Measurements from ENCODE around the gene SUPT7L. TPM values are rescaled to one million over a fixed set of nuclear protein-coding genes. Genes with fewer than 3 reads are reported as not detected.
"Not testable (repeated sequence)": the region's sequence is repeated elsewhere in the genome, so short reads cannot be mapped to it uniquely, and the experiment has no call there.

The SUPT7L gene
- polyA plus RNA-seq, 1 donor from 2014 or later: 95.8 TPM

GRCh38 chr2:27626921-27627320 is 36.5 kb downstream of the SUPT7L start:
- not testable (repeated sequence) for H3K4me2 ChIP-seq (ENCODE audit: low read length); H3K9me3 ChIP-seq (ENCODE audit: low read length); H3K4me3 ChIP-seq (ENCODE audit: low read length); H3K27me3 ChIP-seq (ENCODE audit: insufficient read depth, low read depth, low read length); H3K9ac ChIP-seq (ENCODE audit: low read length); H3K36me3 ChIP-seq (ENCODE audit: insufficient read depth, low read length); H3K79me2 ChIP-seq (replicated peaks; ENCODE audit: insufficient read depth, low read length); H2AFZ ChIP-seq (ENCODE audit: low read depth, low read length); H3F3A ChIP-seq (ENCODE audit: insufficient read depth, low read length, poor library complexity, severe bottlenecking); H3K9me2 ChIP-seq (ENCODE audit: insufficient read depth, low read length); H3K27ac ChIP-seq (ENCODE audit: low read length); H4K20me1 ChIP-seq (ENCODE audit: insufficient read depth)

- H4K20me1 ChIP-seq (ENCODE audit: insufficient read depth); H3K9ac ChIP-seq (ENCODE audit: low read length); H2AFZ ChIP-seq (ENCODE audit: low read depth, low read length); H3K79me2 ChIP-seq (replicated peaks; ENCODE audit: insufficient read depth, low read length); H3K27ac ChIP-seq (ENCODE audit: low read length); H3K4me3 ChIP-seq (ENCODE audit: low read length); H3K9me2 ChIP-seq (ENCODE audit: insufficient read depth, low read length); H3K27me3 ChIP-seq (ENCODE audit: insufficient read depth, low read depth, low read length); H3K4me2 ChIP-seq (ENCODE audit: low read length); H3K9me3 ChIP-seq (ENCODE audit: low read length); H3F3A ChIP-seq (ENCODE audit: insufficient read depth, low read length, poor library complexity, severe bottlenecking); H3K36me3 ChIP-seq (ENCODE audit: insufficient read depth, low read length): not testable (repeated sequence)
Observed at GRCh38 chr2:27626323-27626722, 37.1 kb downstream of the SUPT7L start.

- Histone ChIP-seq H3K9me3 (ENCODE audit: low read length) (no peaks in the 10 kb centered on the region), H3K4me3 (ENCODE audit: low read length) (no peak overlapping the region), H4K20me1 (ENCODE audit: insufficient read depth) (no peaks in the 10 kb centered on the region), H3K27me3 (ENCODE audit: insufficient read depth, low read depth, low read length) (no peaks in the 10 kb centered on the region), H3K27ac (ENCODE audit: low read length) (no peak overlapping the region), H3K9ac (ENCODE audit: low read length) (no peak overlapping the region), H3F3A (ENCODE audit: insufficient read depth, low read length, poor library complexity, severe bottlenecking) (no peaks in the 10 kb centered on the region), H3K4me2 (ENCODE audit: low read length) (no peak overlapping the region), H3K9me2 (ENCODE audit: insufficient read depth, low read length) (no peaks in the 10 kb centered on the region), H3K79me2 (replicated peaks; ENCODE audit: insufficient read depth, low read length) (peaks cover 8% of the 10 kb centered on the region), H2AFZ (ENCODE audit: low read depth, low read length) (no peak overlapping the region), H3K36me3 (ENCODE audit: insufficient read depth, low read length) (no peaks in the 10 kb centered on the region)
- TF ChIP-seq SMC3 (conservative IDR thresholded peaks at IDR 0.05; ENCODE audit: poor library complexity) (no peak), POLR2AphosphoS5 (IDR thresholded peaks at IDR 0.05) (no peak), RAD21 (conservative IDR thresholded peaks at IDR 0.05) (no peak), TAF1 (IDR thresholded peaks at IDR 0.05; ENCODE audit: low read depth) (no peak), EP300 (conservative IDR thresholded peaks at IDR 0.05; ENCODE audit: poor library complexity, severe bottlenecking) (no peak), MXI1 (conservative IDR thresholded peaks at IDR 0.05; ENCODE audit: poor library complexity, severe bottlenecking) (no peak), REST (IDR thresholded peaks at IDR 0.05; ENCODE audit: borderline replicate concordance) (no peak), EZH2 (IDR thresholded peaks at IDR 0.05; ENCODE audit: borderline replicate concordance, insufficient read depth, low read length, poor library complexity, severe bottlenecking) (no peak)
- TF ChIP-seq, protein P1, sequence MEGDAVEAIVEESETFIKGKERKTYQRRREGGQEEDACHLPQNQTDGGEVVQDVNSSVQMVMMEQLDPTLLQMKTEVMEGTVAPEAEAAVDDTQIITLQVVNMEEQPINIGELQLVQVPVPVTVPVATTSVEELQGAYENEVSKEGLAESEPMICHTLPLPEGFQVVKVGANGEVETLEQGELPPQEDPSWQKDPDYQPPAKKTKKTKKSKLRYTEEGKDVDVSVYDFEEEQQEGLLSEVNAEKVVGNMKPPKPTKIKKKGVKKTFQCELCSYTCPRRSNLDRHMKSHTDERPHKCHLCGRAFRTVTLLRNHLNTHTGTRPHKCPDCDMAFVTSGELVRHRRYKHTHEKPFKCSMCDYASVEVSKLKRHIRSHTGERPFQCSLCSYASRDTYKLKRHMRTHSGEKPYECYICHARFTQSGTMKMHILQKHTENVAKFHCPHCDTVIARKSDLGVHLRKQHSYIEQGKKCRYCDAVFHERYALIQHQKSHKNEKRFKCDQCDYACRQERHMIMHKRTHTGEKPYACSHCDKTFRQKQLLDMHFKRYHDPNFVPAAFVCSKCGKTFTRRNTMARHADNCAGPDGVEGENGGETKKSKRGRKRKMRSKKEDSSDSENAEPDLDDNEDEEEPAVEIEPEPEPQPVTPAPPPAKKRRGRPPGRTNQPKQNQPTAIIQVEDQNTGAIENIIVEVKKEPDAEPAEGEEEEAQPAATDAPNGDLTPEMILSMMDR (IDR thresholded peaks at IDR 0.05; ENCODE audit: poor library complexity, severe bottlenecking): no peak
Observed at GRCh38 chr2:27624943-27625342, 38.5 kb downstream of the SUPT7L start.
